ENCODE results near the gene CLEC4A.

GRCh38 chr12:8127138-8127537 lies 3.7 kb downstream of the CLEC4A start:
- TF ChIP-seq, protein P1, sequence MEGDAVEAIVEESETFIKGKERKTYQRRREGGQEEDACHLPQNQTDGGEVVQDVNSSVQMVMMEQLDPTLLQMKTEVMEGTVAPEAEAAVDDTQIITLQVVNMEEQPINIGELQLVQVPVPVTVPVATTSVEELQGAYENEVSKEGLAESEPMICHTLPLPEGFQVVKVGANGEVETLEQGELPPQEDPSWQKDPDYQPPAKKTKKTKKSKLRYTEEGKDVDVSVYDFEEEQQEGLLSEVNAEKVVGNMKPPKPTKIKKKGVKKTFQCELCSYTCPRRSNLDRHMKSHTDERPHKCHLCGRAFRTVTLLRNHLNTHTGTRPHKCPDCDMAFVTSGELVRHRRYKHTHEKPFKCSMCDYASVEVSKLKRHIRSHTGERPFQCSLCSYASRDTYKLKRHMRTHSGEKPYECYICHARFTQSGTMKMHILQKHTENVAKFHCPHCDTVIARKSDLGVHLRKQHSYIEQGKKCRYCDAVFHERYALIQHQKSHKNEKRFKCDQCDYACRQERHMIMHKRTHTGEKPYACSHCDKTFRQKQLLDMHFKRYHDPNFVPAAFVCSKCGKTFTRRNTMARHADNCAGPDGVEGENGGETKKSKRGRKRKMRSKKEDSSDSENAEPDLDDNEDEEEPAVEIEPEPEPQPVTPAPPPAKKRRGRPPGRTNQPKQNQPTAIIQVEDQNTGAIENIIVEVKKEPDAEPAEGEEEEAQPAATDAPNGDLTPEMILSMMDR (IDR thresholded peaks at IDR 0.05), result no peak
- TF ChIP-seq POLR2A (IDR thresholded peaks at IDR 0.05) (no peak), POLR2AphosphoS5 (IDR thresholded peaks at IDR 0.05) (no peak)

Data from sigmoid colon (tissue), 4 donors.